Endothelial cell of umbilical vein (primary cell): ENCODE data around the gene ALKBH6.

Experiments
- CTCF ChIP-seq, 2 donors: IDR thresholded peaks; 1 replicate in 1 of 2; 2 replicates in 1 of 2; pipeline ENCODE4 v1.5.1; 2011; ENCODE audit warnings: low read length in 2 of 2, mild to moderate bottlenecking in 2 of 2, moderate library complexity in 2 of 2, control low read depth in 1 of 2, inconsistent platforms in 1 of 2, low read depth in 1 of 2; ENCODE audit not compliant: insufficient read depth in 1 of 2; ENCODE audit errors: extremely low read depth in 1 of 2
- EZH2 ChIP-seq: IDR thresholded peaks from 2 replicates; pipeline ENCODE4 v1.6.1; 2012; ENCODE audit warnings: borderline replicate concordance, low read depth, mild to moderate bottlenecking, moderate library complexity, low read length, inconsistent platforms; ENCODE audit not compliant: severe bottlenecking
- MAX ChIP-seq: IDR thresholded peaks from 2 replicates; pipeline ENCODE4 v1.6.1; 2011; ENCODE audit not compliant: insufficient read depth, insufficient read length

GRCh38 chr19:35996777-35997176, 17.2 kb downstream of the ALKBH6 start:
- no peak for TF ChIP-seq CTCF (IDR thresholded peaks at IDR 0.05; ENCODE audit: extremely low read depth in 1 of 2, insufficient read depth in 1 of 2, low read depth in 1 of 2, low read length in 2 of 2)
- TF ChIP-seq MAX: no peak
- TF ChIP-seq EZH2: no peak
